GM23338 (cell line): Measurements from ENCODE around the gene KRT33B. TPM values are rescaled to one million over a fixed set of nuclear protein-coding genes. Genes with fewer than 3 reads are reported as not detected.

ENCODE experiments used
- ATAC-seq: fragments of 200-7000 bp; cut with Tn5 transposase; 3 replicates; pipeline ENCODE4 v1.9.1; 2020
- DNase-seq: peaks from one replicate; pipeline ENCODE4 v3.0.0-alpha.2; 2015; ENCODE audit warnings: low spot score
- H2AFZ ChIP-seq: fragments of 200-600 bp; sonication (generic); 2 replicates; pipeline ENCODE4 v1.8.0; 2016; ENCODE audit warnings: antibody characterized with exemption, mild to moderate bottlenecking, moderate library complexity
- H3F3A ChIP-seq: fragments of 200-600 bp; sonication (generic); replicated peaks from 2 replicates; pipeline ENCODE4 v1.8.0; 2017; ENCODE audit warnings: antibody characterized with exemption, mixed run types, low read depth
- H3K27ac ChIP-seq: fragments of 200-600 bp; sonication (generic); 2 replicates; pipeline ENCODE4 v1.6.1; 2016; ENCODE audit warnings: low read depth
- H3K27me3 ChIP-seq: fragments of 200-600 bp; sonication (generic); 2 replicates; pipeline ENCODE4 v1.8.0; 2016; ENCODE audit warnings: mild to moderate bottlenecking, mixed run types, moderate library complexity; ENCODE audit not compliant: insufficient read depth
- H3K36me3 ChIP-seq: fragments of 200-600 bp; sonication (generic); 2 replicates; pipeline ENCODE4 v1.8.0; 2016; ENCODE audit warnings: mild to moderate bottlenecking; ENCODE audit not compliant: insufficient read depth
- H3K4me1 ChIP-seq: fragments of 200-600 bp; sonication (generic); 2 replicates; pipeline ENCODE4 v1.8.0; 2016; ENCODE audit warnings: mild to moderate bottlenecking, moderate library complexity; ENCODE audit not compliant: insufficient read depth
- H3K4me2 ChIP-seq: fragments of 200-600 bp; sonication (generic); 2 replicates; pipeline ENCODE4 v1.7.1; 2017; ENCODE audit warnings: mixed run types
- H3K4me3 ChIP-seq: fragments of 200-600 bp; sonication (generic); 2 replicates; pipeline ENCODE4 v1.6.1; 2016; ENCODE audit warnings: mixed run types
- H3K79me2 ChIP-seq: fragments of 200-600 bp; sonication (generic); replicated peaks from 2 replicates; pipeline ENCODE4 v1.8.0; 2017; ENCODE audit warnings: mild to moderate bottlenecking; ENCODE audit not compliant: insufficient read depth
- H3K9me2 ChIP-seq: fragments of 200-600 bp; sonication (generic); 2 replicates; pipeline ENCODE4 v1.8.0; 2017; ENCODE audit not compliant: insufficient read depth
- H4K20me1 ChIP-seq: fragments of 200-600 bp; sonication (generic); replicated peaks from 2 replicates; pipeline ENCODE4 v1.8.0; 2017; ENCODE audit warnings: mild to moderate bottlenecking; ENCODE audit not compliant: insufficient read depth
- H3K27ac Mint-ChIP-seq: 2 replicates; pipeline ENCODE4 v1.8.0; 2020; ENCODE audit warnings: inconsistent platforms, mild to moderate bottlenecking, moderate library complexity, mixed read lengths
- H3K27me3 Mint-ChIP-seq: 3 replicates; pipeline ENCODE4 v1.8.0; 2022; ENCODE audit warnings: low read depth, mild to moderate bottlenecking, moderate library complexity, mixed read lengths, inconsistent platforms; ENCODE audit not compliant: insufficient read depth, poor library complexity
- H3K36me3 Mint-ChIP-seq: 3 replicates; pipeline ENCODE4 v1.8.0; 2021; ENCODE audit warnings: low read depth, mild to moderate bottlenecking, inconsistent platforms, moderate library complexity, mixed read lengths
- H3K4me1 Mint-ChIP-seq: 3 replicates; pipeline ENCODE4 v1.8.0; 2020; ENCODE audit warnings: mild to moderate bottlenecking, inconsistent platforms, mixed read lengths
- H3K4me3 Mint-ChIP-seq: 3 replicates; pipeline ENCODE4 v1.8.0; 2021; ENCODE audit warnings: moderate library complexity, mild to moderate bottlenecking, inconsistent platforms, mixed read lengths
- H3K9me3 Mint-ChIP-seq: 3 replicates; pipeline ENCODE4 v1.8.0; 2020; ENCODE audit warnings: moderate library complexity, mild to moderate bottlenecking, inconsistent platforms, mixed read lengths
- CREB1 ChIP-seq: fragments of 250-450 bp; sonication (Bioruptor Pico); IDR thresholded peaks from 2 replicates; pipeline ENCODE4 v1.5.0; 2020; ENCODE audit warnings: low read depth, mild to moderate bottlenecking, moderate library complexity
- EZH2 ChIP-seq: fragments of 200-600 bp; sonication (generic); IDR thresholded peaks from one replicate; pipeline ENCODE4 v1.8.0; 2017; ENCODE audit warnings: antibody characterized with exemption, mild to moderate bottlenecking, low read depth; ENCODE audit not compliant: unreplicated experiment
- EZH2phosphoT487 ChIP-seq: fragments of 200-600 bp; sonication (generic); IDR thresholded peaks from one replicate; pipeline ENCODE4 v1.8.1; 2018; ENCODE audit warnings: antibody characterized with exemption; ENCODE audit not compliant: unreplicated experiment
- JUNB ChIP-seq: IDR thresholded peaks from one replicate; pipeline ENCODE4 v1.6.1; 2016; ENCODE audit warnings: antibody characterized with exemption; ENCODE audit not compliant: unreplicated experiment
- NANOG ChIP-seq: IDR thresholded peaks from 2 replicates; pipeline ENCODE4 v1.6.1; 2016; ENCODE audit warnings: antibody characterized with exemption, borderline replicate concordance
- POLR2AphosphoS5 ChIP-seq: IDR thresholded peaks from 2 replicates; pipeline ENCODE4 v1.6.1; 2016; ENCODE audit warnings: antibody characterized with exemption, low read depth
- STAT1 ChIP-seq: IDR thresholded peaks from one replicate; pipeline ENCODE4 v1.6.1; 2016; ENCODE audit warnings: antibody characterized with exemption; ENCODE audit not compliant: unreplicated experiment
- ZNF114 ChIP-seq: fragments of 250-450 bp; sonication (Bioruptor Pico); IDR thresholded peaks from 2 replicates; pipeline ENCODE4 v1.5.0; 2020; ENCODE audit warnings: mild to moderate bottlenecking, moderate library complexity
- ZNF331 ChIP-seq: fragments of 250-450 bp; sonication (Bioruptor Pico); IDR thresholded peaks from 2 replicates; pipeline ENCODE4 v1.5.0; 2020; ENCODE audit warnings: low read depth, mild to moderate bottlenecking, moderate library complexity
- polyA plus RNA-seq: library from polyadenylated mRNA; unstranded; fragments of >200 nt; fragmentation: Nextera tagmentation; extraction: Ambion mirVana; gene quantifications from 2 replicates; pipeline ENCODE4 v1.2.1, GENCODE V29; 2016
- total RNA-seq: library from RNA; depleted of rRNA; stranded (reverse); fragments of >200 nt; shearing (Covaris generic); gene quantifications from 2 replicates; pipeline ENCODE4 v1.2.3, GENCODE V29; 2014
- TF ChIP-seq, protein P1 (sequence below): IDR thresholded peaks from 2 replicates; pipeline ENCODE4 v1.6.1; 2016; ENCODE audit warnings: antibody characterized with exemption
- TF ChIP-seq, protein P2 (sequence below), 2 experiments: fragments of 200-600 bp in 1 of 2; sonication (generic) in 1 of 2; conservative IDR thresholded peaks; 2 replicates each; pipeline versions ENCODE4 v1.5.1 to v1.6.1; 2016 to 2017; ENCODE audit warnings: antibody characterized with exemption in 2 of 2, low read depth in 2 of 2, mild to moderate bottlenecking in 2 of 2, moderate library complexity in 1 of 2
- TF ChIP-seq, protein P3 (sequence below): fragments of 250-450 bp; sonication (Bioruptor Pico); IDR thresholded peaks from 2 replicates; pipeline ENCODE4 v1.5.0; 2020; ENCODE audit warnings: mild to moderate bottlenecking, moderate library complexity
- TF ChIP-seq, protein P4 (sequence below): IDR thresholded peaks from one replicate; pipeline ENCODE4 v1.6.1; 2018; ENCODE audit warnings: antibody characterized with exemption; ENCODE audit not compliant: unreplicated experiment

Gene KRT33B
- total and polyA plus RNA-seq, 2 experiments from 2014 or later: not detected

DNA sequence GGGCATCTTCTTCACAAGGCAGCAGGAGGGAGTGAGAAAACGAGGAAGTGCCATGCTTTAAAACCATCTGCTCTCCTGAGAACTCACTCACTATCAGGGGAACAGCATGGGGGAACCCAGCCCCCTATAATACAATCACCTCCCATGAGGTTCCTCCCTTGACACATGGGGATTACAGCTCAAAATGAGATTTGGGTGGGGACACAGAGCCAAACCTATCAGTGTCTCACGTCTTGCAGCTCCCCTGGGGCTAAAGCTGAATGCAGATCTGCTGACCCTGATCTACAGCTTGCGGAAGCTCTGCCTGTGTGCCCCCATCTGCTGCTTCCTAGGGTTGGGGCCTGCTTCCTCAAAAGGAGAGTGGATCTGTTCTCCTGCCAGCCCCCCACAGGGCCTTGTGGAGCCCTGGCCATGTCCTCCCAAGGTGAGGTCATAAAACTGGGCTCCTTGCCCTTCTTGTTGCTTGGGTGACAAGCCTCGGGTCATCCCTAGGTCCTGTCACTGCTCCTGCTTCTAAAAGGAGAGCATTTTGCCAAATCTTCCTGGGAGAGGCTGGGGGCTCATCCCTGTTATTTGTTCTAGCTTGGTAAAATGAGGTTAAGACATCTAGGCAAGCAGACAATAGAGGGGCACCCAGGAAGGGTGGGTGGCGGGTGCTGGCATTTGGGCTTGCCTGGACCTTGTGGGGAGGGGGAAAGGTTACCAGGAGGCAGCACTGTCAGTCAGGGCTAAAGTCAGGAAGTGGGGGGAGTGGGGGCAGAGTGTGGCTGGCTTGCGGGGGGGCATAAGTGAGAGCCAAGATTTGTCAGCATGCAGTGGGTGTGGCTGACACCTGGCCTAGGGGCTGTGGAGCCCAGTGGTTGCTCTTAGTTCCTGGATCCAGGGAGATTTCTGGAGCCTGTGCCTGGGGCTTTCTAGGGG is 35.0 kb downstream of the KRT33B start:
- DNase-seq (no peak), ATAC-seq (no peak)
- no peaks in the 10 kb centered on the region for H3K36me3 Mint-ChIP-seq
- no peak overlapping the region for H3K27ac Mint-ChIP-seq
- H3K79me2 ChIP-seq: no peaks in the 10 kb centered on the region
- no peaks in the 10 kb centered on the region for H3F3A ChIP-seq
- TF ChIP-seq NANOG (no peak), POLR2AphosphoS5 (no peak), ZNF331 (CRISPR knock-in tag) (no peak), STAT1 (no peak), JUNB (no peak), CREB1 (CRISPR knock-in tag) (no peak), ZNF114 (CRISPR knock-in tag) (no peak), EZH2 (no peak), EZH2phosphoT487 (no peak)
- TF ChIP-seq, protein P1, sequence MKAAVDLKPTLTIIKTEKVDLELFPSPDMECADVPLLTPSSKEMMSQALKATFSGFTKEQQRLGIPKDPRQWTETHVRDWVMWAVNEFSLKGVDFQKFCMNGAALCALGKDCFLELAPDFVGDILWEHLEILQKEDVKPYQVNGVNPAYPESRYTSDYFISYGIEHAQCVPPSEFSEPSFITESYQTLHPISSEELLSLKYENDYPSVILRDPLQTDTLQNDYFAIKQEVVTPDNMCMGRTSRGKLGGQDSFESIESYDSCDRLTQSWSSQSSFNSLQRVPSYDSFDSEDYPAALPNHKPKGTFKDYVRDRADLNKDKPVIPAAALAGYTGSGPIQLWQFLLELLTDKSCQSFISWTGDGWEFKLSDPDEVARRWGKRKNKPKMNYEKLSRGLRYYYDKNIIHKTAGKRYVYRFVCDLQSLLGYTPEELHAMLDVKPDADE: no peak
- TF ChIP-seq, protein P2, sequence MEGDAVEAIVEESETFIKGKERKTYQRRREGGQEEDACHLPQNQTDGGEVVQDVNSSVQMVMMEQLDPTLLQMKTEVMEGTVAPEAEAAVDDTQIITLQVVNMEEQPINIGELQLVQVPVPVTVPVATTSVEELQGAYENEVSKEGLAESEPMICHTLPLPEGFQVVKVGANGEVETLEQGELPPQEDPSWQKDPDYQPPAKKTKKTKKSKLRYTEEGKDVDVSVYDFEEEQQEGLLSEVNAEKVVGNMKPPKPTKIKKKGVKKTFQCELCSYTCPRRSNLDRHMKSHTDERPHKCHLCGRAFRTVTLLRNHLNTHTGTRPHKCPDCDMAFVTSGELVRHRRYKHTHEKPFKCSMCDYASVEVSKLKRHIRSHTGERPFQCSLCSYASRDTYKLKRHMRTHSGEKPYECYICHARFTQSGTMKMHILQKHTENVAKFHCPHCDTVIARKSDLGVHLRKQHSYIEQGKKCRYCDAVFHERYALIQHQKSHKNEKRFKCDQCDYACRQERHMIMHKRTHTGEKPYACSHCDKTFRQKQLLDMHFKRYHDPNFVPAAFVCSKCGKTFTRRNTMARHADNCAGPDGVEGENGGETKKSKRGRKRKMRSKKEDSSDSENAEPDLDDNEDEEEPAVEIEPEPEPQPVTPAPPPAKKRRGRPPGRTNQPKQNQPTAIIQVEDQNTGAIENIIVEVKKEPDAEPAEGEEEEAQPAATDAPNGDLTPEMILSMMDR (conservative IDR thresholded peaks at IDR 0.05; ENCODE audit: low read depth in 2 of 2): no peak
- TF ChIP-seq, protein P3, sequence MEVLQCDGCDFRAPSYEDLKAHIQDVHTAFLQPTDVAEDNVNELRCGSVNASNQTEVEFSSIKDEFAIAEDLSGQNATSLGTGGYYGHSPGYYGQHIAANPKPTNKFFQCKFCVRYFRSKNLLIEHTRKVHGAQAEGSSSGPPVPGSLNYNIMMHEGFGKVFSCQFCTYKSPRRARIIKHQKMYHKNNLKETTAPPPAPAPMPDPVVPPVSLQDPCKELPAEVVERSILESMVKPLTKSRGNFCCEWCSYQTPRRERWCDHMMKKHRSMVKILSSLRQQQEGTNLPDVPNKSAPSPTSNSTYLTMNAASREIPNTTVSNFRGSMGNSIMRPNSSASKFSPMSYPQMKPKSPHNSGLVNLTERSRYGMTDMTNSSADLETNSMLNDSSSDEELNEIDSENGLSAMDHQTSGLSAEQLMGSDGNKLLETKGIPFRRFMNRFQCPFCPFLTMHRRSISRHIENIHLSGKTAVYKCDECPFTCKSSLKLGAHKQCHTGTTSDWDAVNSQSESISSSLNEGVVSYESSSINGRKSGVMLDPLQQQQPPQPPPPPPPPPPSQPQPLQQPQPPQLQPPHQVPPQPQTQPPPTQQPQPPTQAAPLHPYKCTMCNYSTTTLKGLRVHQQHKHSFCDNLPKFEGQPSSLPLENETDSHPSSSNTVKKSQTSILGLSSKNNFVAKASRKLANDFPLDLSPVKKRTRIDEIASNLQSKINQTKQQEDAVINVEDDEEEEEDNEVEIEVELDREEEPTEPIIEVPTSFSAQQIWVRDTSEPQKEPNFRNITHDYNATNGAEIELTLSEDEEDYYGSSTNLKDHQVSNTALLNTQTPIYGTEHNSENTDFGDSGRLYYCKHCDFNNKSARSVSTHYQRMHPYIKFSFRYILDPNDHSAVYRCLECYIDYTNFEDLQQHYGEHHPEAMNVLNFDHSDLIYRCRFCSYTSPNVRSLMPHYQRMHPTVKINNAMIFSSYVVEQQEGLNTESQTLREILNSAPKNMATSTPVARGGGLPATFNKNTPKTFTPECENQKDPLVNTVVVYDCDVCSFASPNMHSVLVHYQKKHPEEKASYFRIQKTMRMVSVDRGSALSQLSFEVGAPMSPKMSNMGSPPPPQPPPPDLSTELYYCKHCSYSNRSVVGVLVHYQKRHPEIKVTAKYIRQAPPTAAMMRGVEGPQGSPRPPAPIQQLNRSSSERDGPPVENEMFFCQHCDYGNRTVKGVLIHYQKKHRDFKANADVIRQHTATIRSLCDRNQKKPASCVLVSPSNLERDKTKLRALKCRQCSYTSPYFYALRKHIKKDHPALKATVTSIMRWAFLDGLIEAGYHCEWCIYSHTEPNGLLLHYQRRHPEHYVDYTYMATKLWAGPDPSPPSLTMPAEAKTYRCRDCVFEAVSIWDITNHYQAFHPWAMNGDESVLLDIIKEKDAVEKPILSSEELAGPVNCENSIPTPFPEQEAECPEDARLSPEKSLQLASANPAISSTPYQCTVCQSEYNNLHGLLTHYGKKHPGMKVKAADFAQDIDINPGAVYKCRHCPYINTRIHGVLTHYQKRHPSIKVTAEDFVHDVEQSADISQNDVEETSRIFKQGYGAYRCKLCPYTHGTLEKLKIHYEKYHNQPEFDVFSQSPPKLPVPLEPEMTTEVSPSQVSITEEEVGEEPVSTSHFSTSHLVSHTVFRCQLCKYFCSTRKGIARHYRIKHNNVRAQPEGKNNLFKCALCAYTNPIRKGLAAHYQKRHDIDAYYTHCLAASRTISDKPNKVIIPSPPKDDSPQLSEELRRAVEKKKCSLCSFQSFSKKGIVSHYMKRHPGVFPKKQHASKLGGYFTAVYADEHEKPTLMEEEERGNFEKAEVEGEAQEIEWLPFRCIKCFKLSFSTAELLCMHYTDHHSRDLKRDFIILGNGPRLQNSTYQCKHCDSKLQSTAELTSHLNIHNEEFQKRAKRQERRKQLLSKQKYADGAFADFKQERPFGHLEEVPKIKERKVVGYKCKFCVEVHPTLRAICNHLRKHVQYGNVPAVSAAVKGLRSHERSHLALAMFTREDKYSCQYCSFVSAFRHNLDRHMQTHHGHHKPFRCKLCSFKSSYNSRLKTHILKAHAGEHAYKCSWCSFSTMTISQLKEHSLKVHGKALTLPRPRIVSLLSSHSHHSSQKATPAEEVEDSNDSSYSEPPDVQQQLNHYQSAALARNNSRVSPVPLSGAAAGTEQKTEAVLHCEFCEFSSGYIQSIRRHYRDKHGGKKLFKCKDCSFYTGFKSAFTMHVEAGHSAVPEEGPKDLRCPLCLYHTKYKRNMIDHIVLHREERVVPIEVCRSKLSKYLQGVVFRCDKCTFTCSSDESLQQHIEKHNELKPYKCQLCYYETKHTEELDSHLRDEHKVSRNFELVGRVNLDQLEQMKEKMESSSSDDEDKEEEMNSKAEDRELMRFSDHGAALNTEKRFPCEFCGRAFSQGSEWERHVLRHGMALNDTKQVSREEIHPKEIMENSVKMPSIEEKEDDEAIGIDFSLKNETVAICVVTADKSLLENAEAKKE (CRISPR knock-in tag): no peak
- TF ChIP-seq, protein P4, sequence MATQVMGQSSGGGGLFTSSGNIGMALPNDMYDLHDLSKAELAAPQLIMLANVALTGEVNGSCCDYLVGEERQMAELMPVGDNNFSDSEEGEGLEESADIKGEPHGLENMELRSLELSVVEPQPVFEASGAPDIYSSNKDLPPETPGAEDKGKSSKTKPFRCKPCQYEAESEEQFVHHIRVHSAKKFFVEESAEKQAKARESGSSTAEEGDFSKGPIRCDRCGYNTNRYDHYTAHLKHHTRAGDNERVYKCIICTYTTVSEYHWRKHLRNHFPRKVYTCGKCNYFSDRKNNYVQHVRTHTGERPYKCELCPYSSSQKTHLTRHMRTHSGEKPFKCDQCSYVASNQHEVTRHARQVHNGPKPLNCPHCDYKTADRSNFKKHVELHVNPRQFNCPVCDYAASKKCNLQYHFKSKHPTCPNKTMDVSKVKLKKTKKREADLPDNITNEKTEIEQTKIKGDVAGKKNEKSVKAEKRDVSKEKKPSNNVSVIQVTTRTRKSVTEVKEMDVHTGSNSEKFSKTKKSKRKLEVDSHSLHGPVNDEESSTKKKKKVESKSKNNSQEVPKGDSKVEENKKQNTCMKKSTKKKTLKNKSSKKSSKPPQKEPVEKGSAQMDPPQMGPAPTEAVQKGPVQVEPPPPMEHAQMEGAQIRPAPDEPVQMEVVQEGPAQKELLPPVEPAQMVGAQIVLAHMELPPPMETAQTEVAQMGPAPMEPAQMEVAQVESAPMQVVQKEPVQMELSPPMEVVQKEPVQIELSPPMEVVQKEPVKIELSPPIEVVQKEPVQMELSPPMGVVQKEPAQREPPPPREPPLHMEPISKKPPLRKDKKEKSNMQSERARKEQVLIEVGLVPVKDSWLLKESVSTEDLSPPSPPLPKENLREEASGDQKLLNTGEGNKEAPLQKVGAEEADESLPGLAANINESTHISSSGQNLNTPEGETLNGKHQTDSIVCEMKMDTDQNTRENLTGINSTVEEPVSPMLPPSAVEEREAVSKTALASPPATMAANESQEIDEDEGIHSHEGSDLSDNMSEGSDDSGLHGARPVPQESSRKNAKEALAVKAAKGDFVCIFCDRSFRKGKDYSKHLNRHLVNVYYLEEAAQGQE: no peak
- H2AFZ ChIP-seq: no peak overlapping the region
- H3K9me3 Mint-ChIP-seq: peaks cover 2% of the 10 kb centered on the region; the same call in 1 of the 3 replicates
- H3K9me2 ChIP-seq: no peaks in the 10 kb centered on the region; the same call in 1 of the 2 replicates
- H4K20me1 ChIP-seq: no peaks in the 10 kb centered on the region
- peaks cover 6% of the 10 kb centered on the region for H3K27me3 Mint-ChIP-seq
- no peak overlapping the region for H3K4me3 Mint-ChIP-seq
- no peak overlapping the region for H3K4me2 ChIP-seq
- H3K27me3 ChIP-seq: no peaks in the 10 kb centered on the region
- no peaks in the 10 kb centered on the region for H3K36me3 ChIP-seq
- no peaks in the 10 kb centered on the region for H3K4me1 Mint-ChIP-seq
- H3K27ac ChIP-seq: no peak overlapping the region
- H3K4me1 ChIP-seq: no peaks in the 10 kb centered on the region
- no peak overlapping the region for H3K4me3 ChIP-seq
